Kidney tubule cell (primary cell): ENCODE measurements around the gene SHISA6.

Experiments used
- DNase-seq: peaks from one replicate; pipeline ENCODE4 v3.0.0-alpha.2; 2018; ENCODE audit warnings: low spot score

SHISA6 gene

GRCh38 chr17:11598274-11599221, 357.5 kb downstream of the SHISA6 start, which contains the start of gene DNAH9:
Gene DNAH9 (plus strand): TSS chr17:11598470. CDS start chr17:11598499, 29 bp downstream.
- DNase-seq, result peak; percentile 94

GRCh38 chr17:11601661-11602060, 360.6 kb downstream of the SHISA6 start:
- DNase-seq, result no peak

- DNase-seq, result no peak
These were observed 367.4 kb downstream of the SHISA6 start for GRCh38 chr17:11608396-11608795.

GRCh38 chr17:11610999-11611566, 370.1 kb downstream of the SHISA6 start:
- DNase-seq, result no peak

- DNase-seq, result no peak
These were observed 371.9 kb downstream of the SHISA6 start for GRCh38 chr17:11612956-11613355.
